ENCODE measurements around the gene ZFAND2A. TPM values are rescaled to one million over a fixed set of nuclear protein-coding genes. Genes with fewer than 3 reads are reported as not detected.
"Not testable (repeated sequence)": the region's sequence is repeated elsewhere in the genome, so short reads cannot be mapped to it uniquely, and the experiment has no call there.

Gene ZFAND2A
- total and polyA plus RNA-seq, 2 experiments from 2014 or later, result 15.3 to 29.2 TPM

GRCh38 chr7:1156782-1157535, 3.0 kb downstream of the ZFAND2A start (continued):
- TF ChIP-seq ZNF114 (CRISPR knock-in tag; IDR thresholded peaks at IDR 0.05) (no peak), ZNF331 (CRISPR knock-in tag; IDR thresholded peaks at IDR 0.05; ENCODE audit: low read depth) (no peak), CREB1 (CRISPR knock-in tag; IDR thresholded peaks at IDR 0.05; ENCODE audit: low read depth) (no peak), EZH2phosphoT487 (IDR thresholded peaks at IDR 0.05; ENCODE audit: unreplicated experiment) (no peak), JUNB (IDR thresholded peaks at IDR 0.05; ENCODE audit: unreplicated experiment) (no peak)

- not testable (repeated sequence) for H3K36me3 ChIP-seq (ENCODE audit: insufficient read depth); H3K9me3 Mint-ChIP-seq; H3K27me3 Mint-ChIP-seq (ENCODE audit: insufficient read depth, low read depth, poor library complexity); H3K27ac Mint-ChIP-seq; ATAC-seq; H3K4me1 Mint-ChIP-seq; H3K27ac ChIP-seq (ENCODE audit: low read depth); H4K20me1 ChIP-seq (replicated peaks; ENCODE audit: insufficient read depth); H3K4me1 ChIP-seq (ENCODE audit: insufficient read depth); H3K27me3 ChIP-seq (ENCODE audit: insufficient read depth); H3F3A ChIP-seq (replicated peaks; ENCODE audit: low read depth); DNase-seq (ENCODE audit: low spot score); H3K4me3 ChIP-seq; H2AFZ ChIP-seq; H3K9me2 ChIP-seq (ENCODE audit: insufficient read depth); H3K4me3 Mint-ChIP-seq; H3K4me2 ChIP-seq
- H3K36me3 Mint-ChIP-seq (ENCODE audit: low read depth), result peaks cover 42% of the 10 kb centered on the region
- peaks cover 25% of the 10 kb centered on the region for H3K79me2 ChIP-seq (replicated peaks; ENCODE audit: insufficient read depth)
These were observed 3.9 kb downstream of the ZFAND2A start for GRCh38 chr7:1155818-1156781.

GRCh38 chr7:1154172-1154739, 5.7 kb downstream of the ZFAND2A start:
- ATAC-seq (no peak), DNase-seq (ENCODE audit: low spot score) (no peak)
- no peaks in the 10 kb centered on the region for H3K9me3 Mint-ChIP-seq
- no peak overlapping the region for H3K27ac ChIP-seq (ENCODE audit: low read depth)
- H2AFZ ChIP-seq, result no peak overlapping the region
- H3K4me3 Mint-ChIP-seq, result no peak overlapping the region
- no peaks in the 10 kb centered on the region for H3K27me3 ChIP-seq (ENCODE audit: insufficient read depth)
- no peaks in the 10 kb centered on the region for H3F3A ChIP-seq (replicated peaks; ENCODE audit: low read depth)
- no peak overlapping the region for H3K4me2 ChIP-seq
- no peak overlapping the region for H3K4me3 ChIP-seq
- no peaks in the 10 kb centered on the region; the same call in 1 of the 2 replicates for H3K36me3 ChIP-seq (ENCODE audit: insufficient read depth)
- H3K79me2 ChIP-seq (replicated peaks; ENCODE audit: insufficient read depth), result peaks cover 23% of the 10 kb centered on the region
- no peaks in the 10 kb centered on the region; the same call in 1 of the 2 replicates for H3K4me1 ChIP-seq (ENCODE audit: insufficient read depth)
- H3K36me3 Mint-ChIP-seq (ENCODE audit: low read depth), result peaks cover 39% of the 10 kb centered on the region
- peaks cover 4% of the 10 kb centered on the region for H3K4me1 Mint-ChIP-seq
- no peaks in the 10 kb centered on the region for H3K9me2 ChIP-seq (ENCODE audit: insufficient read depth)
- H4K20me1 ChIP-seq (replicated peaks; ENCODE audit: insufficient read depth), result no peaks in the 10 kb centered on the region; the same call in 1 of the 2 replicates
- no peak overlapping the region for H3K27ac Mint-ChIP-seq
- H3K27me3 Mint-ChIP-seq (ENCODE audit: insufficient read depth, low read depth, poor library complexity), result peaks cover 3% of the 10 kb centered on the region
- TF ChIP-seq JUNB (IDR thresholded peaks at IDR 0.05; ENCODE audit: unreplicated experiment) (no peak), EZH2phosphoT487 (IDR thresholded peaks at IDR 0.05; ENCODE audit: unreplicated experiment) (no peak), STAT1 (IDR thresholded peaks at IDR 0.05; ENCODE audit: unreplicated experiment) (no peak), POLR2AphosphoS5 (IDR thresholded peaks at IDR 0.05; ENCODE audit: low read depth) (no peak), ZNF114 (CRISPR knock-in tag; IDR thresholded peaks at IDR 0.05) (no peak), CTCF (conservative IDR thresholded peaks at IDR 0.05; ENCODE audit: low read depth in 2 of 2) (no peak), ZNF331 (CRISPR knock-in tag; IDR thresholded peaks at IDR 0.05; ENCODE audit: low read depth) (no peak)
- TF ChIP-seq, protein P1, sequence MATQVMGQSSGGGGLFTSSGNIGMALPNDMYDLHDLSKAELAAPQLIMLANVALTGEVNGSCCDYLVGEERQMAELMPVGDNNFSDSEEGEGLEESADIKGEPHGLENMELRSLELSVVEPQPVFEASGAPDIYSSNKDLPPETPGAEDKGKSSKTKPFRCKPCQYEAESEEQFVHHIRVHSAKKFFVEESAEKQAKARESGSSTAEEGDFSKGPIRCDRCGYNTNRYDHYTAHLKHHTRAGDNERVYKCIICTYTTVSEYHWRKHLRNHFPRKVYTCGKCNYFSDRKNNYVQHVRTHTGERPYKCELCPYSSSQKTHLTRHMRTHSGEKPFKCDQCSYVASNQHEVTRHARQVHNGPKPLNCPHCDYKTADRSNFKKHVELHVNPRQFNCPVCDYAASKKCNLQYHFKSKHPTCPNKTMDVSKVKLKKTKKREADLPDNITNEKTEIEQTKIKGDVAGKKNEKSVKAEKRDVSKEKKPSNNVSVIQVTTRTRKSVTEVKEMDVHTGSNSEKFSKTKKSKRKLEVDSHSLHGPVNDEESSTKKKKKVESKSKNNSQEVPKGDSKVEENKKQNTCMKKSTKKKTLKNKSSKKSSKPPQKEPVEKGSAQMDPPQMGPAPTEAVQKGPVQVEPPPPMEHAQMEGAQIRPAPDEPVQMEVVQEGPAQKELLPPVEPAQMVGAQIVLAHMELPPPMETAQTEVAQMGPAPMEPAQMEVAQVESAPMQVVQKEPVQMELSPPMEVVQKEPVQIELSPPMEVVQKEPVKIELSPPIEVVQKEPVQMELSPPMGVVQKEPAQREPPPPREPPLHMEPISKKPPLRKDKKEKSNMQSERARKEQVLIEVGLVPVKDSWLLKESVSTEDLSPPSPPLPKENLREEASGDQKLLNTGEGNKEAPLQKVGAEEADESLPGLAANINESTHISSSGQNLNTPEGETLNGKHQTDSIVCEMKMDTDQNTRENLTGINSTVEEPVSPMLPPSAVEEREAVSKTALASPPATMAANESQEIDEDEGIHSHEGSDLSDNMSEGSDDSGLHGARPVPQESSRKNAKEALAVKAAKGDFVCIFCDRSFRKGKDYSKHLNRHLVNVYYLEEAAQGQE (IDR thresholded peaks at IDR 0.05; ENCODE audit: unreplicated experiment), result no peak

Data from GM23338 (cell line).